CD4-positive, alpha-beta memory T cell (primary cell): ENCODE measurements around the gene RAB36. TPM values are rescaled to one million over a fixed set of nuclear protein-coding genes. Genes with fewer than 3 reads are reported as not detected.

Source experiments
- CTCF ChIA-PET: fragments of 350-600 bp; sonication (Branson Sonifier 250); formaldehyde crosslinking; loops from one replicate; lab custom pipeline; 2021; ENCODE audit warnings: inconsistent platforms; ENCODE audit not compliant: partially characterized antibody; lab: Charles Lee
- POLR2A ChIA-PET: fragments of 350-600 bp; sonication (Branson Sonifier 250); formaldehyde crosslinking; loops from one replicate; lab custom pipeline; 2021; ENCODE audit not compliant: partially characterized antibody; lab: Charles Lee
- DNase-seq, 5 donors: peaks; one replicate each; pipeline versions ENCODE4 v3.0.0 to v3.0.0-alpha.2; 2020 to 2022; ENCODE audit warnings: mixed read lengths in 1 of 5
- H3K27ac ChIP-seq: one replicate; pipeline ENCODE4 v1.7.0; 2013; ENCODE audit warnings: low read depth, low read length
- H3K27me3 ChIP-seq: 2 replicates; pipeline ENCODE4 v1.7.0; 2013; ENCODE audit warnings: mild to moderate bottlenecking, low read length, moderate library complexity; ENCODE audit not compliant: insufficient read depth
- H3K36me3 ChIP-seq: 2 replicates; pipeline ENCODE4 v1.7.0; 2013; ENCODE audit warnings: mild to moderate bottlenecking, low read length, moderate library complexity; ENCODE audit not compliant: insufficient read depth
- H3K4me1 ChIP-seq: 2 replicates; pipeline ENCODE4 v1.7.0; 2013; ENCODE audit warnings: mild to moderate bottlenecking, low read length, moderate library complexity; ENCODE audit not compliant: insufficient read depth
- H3K4me3 ChIP-seq, 2 donors: one replicate each; pipeline ENCODE4 v1.7.0; 2013; ENCODE audit warnings: low read length in 2 of 2, mild to moderate bottlenecking in 1 of 2
- H3K9me3 ChIP-seq, 2 donors: one replicate each; pipeline ENCODE4 v1.7.0; 2013; ENCODE audit warnings: low read length in 2 of 2, control low read depth in 1 of 2; ENCODE audit not compliant: control insufficient read depth in 1 of 2
- H3K27ac Mint-ChIP-seq, 7 donors: one replicate each; pipeline ENCODE4 v1.8.0; 2020 to 2021; ENCODE audit warnings: mixed read lengths in 7 of 7, mild to moderate bottlenecking in 6 of 7, inconsistent platforms in 3 of 7, moderate library complexity in 3 of 7
- H3K27me3 Mint-ChIP-seq, 2 donors: one replicate each; pipeline ENCODE4 v1.8.0; 2020 to 2021; ENCODE audit warnings: mixed read lengths in 2 of 2
- H3K36me3 Mint-ChIP-seq, 2 donors: one replicate each; pipeline ENCODE4 v1.8.0; 2020 to 2021; ENCODE audit warnings: mixed read lengths in 2 of 2, inconsistent platforms in 1 of 2, mild to moderate bottlenecking in 1 of 2
- H3K4me1 Mint-ChIP-seq, 4 donors: one replicate each; pipeline ENCODE4 v1.8.0; 2020 to 2021; ENCODE audit warnings: mixed read lengths in 4 of 4, mild to moderate bottlenecking in 1 of 4
- H3K4me3 Mint-ChIP-seq, 8 donors: one replicate each; pipeline ENCODE4 v1.8.0; 2020 to 2021; ENCODE audit warnings: mixed read lengths in 8 of 8, mild to moderate bottlenecking in 7 of 8, moderate library complexity in 6 of 8, inconsistent platforms in 3 of 8
- H3K9me3 Mint-ChIP-seq, 8 donors: one replicate each; pipeline ENCODE4 v1.8.0; 2020 to 2021; ENCODE audit warnings: mixed read lengths in 8 of 8, mild to moderate bottlenecking in 5 of 8, inconsistent platforms in 3 of 8, moderate library complexity in 1 of 8
- intact Hi-C: fragments of 100-400 bp; cut with micrococcal nuclease; formaldehyde crosslinking; loops from one replicate; pipeline ENCODE4 v1.15.1; 2023
- polyA plus RNA-seq, 2 donors: library from polyadenylated mRNA; unstranded; fragments of 300-500 nt; fragmentation: Illumina TruSeq; gene quantifications; one replicate each; pipeline ENCODE4 v1.2.3, GENCODE V29; 2021
- total RNA-seq, 2 experiments: library from RNA; stranded (reverse); gene quantifications; one replicate each; pipeline ENCODE4 v1.2.3, GENCODE V29; 2021

Gene RAB36
- total and polyA plus RNA-seq, 4 experiments from 2014 or later = 0.33 to 1.1 (median 0.63) TPM

DNA sequence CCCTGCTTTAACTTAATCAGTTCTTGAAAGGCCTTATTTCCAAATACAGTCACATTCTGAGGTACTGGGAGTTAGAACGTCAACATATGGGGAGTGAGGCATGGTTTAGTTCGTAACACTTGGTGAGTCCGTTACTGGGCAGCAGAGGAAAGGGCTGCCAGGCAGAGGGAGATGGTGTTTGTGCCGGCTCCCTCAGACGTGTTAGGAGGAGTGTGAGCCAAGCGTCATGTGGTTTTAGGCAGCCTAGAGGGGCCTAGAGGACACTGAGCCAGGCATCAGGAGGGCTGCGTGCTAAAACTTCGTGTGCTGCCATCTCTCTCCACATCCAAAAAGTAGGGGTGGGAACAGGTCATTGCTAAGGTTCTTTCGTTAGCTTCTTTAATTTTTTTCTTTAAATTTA lies 45.2 kb downstream of the RAB36 start:
- H3K27ac ChIP-seq = no peak overlapping the region
- peaks cover 4% of the 10 kb centered on the region for H3K36me3 ChIP-seq
- H3K27me3 Mint-ChIP-seq = no peaks in the 10 kb centered on the region
- H3K9me3 Mint-ChIP-seq = no peaks in the 10 kb centered on the region
- no peaks in the 10 kb centered on the region for H3K27me3 ChIP-seq
- H3K4me3 Mint-ChIP-seq = no peak overlapping the region
- peaks cover 32% of the 10 kb centered on the region for H3K4me1 ChIP-seq
- H3K4me1 Mint-ChIP-seq = peaks cover 31 to 78% (median 56%) of the 10 kb centered on the region in 4 donors
- H3K27ac Mint-ChIP-seq = no peak overlapping the region
- peaks cover 19 to 48% of the 10 kb centered on the region in 2 donors for H3K36me3 Mint-ChIP-seq
- ChIA-PET POLR2A (no interaction called here), CTCF (no interaction called here)
- H3K9me3 ChIP-seq = no peaks in the 10 kb centered on the region
- DNase-seq = no peak
- H3K4me3 ChIP-seq = no peak overlapping the region
- intact Hi-C loops = no loop called here

DNA sequence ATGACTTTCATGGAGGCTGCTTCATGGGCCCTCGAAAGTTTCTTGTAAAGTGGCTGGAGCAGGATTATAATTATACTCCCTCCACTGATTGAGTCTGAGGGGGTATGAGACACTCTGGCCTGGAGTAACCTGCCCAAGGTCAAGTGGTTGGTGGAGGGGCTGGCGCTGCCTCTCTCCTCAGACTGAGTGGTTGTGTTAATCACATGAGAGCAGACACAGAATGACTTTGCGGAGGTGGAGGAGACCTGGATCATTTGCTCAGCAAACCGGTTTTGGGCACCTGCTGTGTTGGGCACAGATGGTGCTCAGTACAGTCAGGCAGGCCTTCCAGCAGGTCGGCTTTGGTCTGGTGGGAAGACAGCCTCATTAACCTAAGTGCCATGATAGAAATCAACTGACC lies 46.9 kb downstream of the RAB36 start:
- Mint-ChIP-seq H3K4me1 (peaks cover 28 to 71% (median 53%) of the 10 kb centered on the region in 4 donors), H3K27me3 (no peaks in the 10 kb centered on the region), H3K4me3 (no peak overlapping the region), H3K27ac (peak overlapping the region in 5 of 7 donors; percentile 32 to 72 (median 60)), H3K36me3 (peaks cover 14 to 44% of the 10 kb centered on the region in 2 donors), H3K9me3 (no peaks in the 10 kb centered on the region)
- Histone ChIP-seq H3K4me3 (no peak overlapping the region), H3K36me3 (peaks cover 4% of the 10 kb centered on the region), H3K9me3 (no peaks in the 10 kb centered on the region), H3K4me1 (peaks cover 19% of the 10 kb centered on the region), H3K27me3 (no peaks in the 10 kb centered on the region), H3K27ac (no peak overlapping the region)
- ChIA-PET POLR2A (interaction anchor here (1.2 kb wide), 1 partner anchor 9 kb away, joined by 3 read pairs; no protein-coding TSS in a partner anchor), CTCF (no interaction called here)
- intact Hi-C loops = no loop called here
- DNase-seq = no peak

DNA sequence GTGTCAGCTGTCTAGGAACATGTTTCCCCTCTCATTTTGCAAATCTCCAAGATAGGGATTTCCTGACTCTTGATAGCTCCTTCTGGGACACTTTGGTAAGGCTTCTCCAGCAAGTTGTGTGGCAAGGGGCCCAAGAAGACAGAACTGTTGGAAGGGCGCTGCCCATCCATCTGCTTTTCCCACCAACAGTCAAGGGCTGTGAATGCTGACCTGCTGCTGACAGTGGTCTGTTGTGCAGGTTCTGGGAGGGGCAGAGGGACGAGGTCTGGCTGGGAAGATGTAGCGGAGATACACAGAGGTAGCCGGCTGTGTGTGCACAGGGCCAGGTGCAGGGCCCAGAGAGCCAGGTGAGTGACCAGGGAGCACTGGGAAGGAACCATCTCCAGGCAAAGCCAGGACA lies 47.3 kb downstream of the RAB36 start:
- Histone ChIP-seq H3K4me1 (peaks cover 16% of the 10 kb centered on the region), H3K27ac (no peak overlapping the region), H3K36me3 (peaks cover 4% of the 10 kb centered on the region), H3K27me3 (no peaks in the 10 kb centered on the region), H3K4me3 (no peak overlapping the region), H3K9me3 (no peaks in the 10 kb centered on the region)
- Mint-ChIP-seq H3K27ac (peak overlapping the region in 3 of 7 donors; percentile 19 to 86 (median 74)), H3K4me3 (peak overlapping the region in 1 of 8 donors; percentile 26), H3K9me3 (no peaks in the 10 kb centered on the region), H3K4me1 (peaks cover 29 to 70% (median 53%) of the 10 kb centered on the region in 4 donors), H3K27me3 (no peaks in the 10 kb centered on the region), H3K36me3 (peaks cover 14 to 43% of the 10 kb centered on the region in 2 donors)
- ChIA-PET POLR2A (interaction anchor here (1.2 kb wide), 1 partner anchor 10 kb away, joined by 3 read pairs; no protein-coding TSS in a partner anchor), CTCF (no interaction called here)
- intact Hi-C loops = no loop called here
- no peak for DNase-seq

DNA sequence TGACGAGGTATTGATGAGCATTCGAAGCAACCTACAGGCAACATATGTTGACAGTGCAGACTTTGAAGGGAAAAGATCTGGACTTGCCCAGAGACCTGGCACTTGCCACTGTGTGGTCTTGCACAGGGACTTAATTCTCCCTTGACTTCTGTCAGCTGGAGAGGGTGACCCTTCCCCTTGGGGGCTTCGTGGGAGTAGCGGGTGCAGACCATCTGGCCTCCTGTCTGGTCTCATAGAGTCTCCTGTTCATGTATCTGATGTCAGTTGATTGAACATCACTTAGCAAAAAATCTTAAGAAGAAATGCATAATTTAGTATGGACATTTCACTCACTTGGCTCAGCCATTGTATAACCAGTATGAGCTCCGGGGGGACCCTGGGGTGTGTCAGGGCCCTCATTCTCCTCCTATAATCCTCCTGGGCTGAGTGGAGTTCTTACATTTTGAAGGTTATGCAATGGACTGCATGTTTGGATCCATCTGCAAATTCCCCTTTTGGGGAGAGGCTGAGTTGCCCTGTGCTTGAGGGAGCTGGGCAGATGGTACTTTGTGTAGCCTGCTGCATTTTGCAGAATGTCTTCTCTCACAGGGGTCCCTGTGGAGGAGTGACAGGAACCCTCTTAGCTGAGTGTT lies 48.0 kb downstream of the RAB36 start:
- no peaks in the 10 kb centered on the region for H3K27me3 ChIP-seq
- CTCF ChIA-PET = interaction anchor here (1.3 kb wide), 1 partner anchor 97 kb away, joined by 5 read pairs; no protein-coding TSS in a partner anchor
- POLR2A ChIA-PET = interaction anchor here (1.2 kb wide), 1 partner anchor 11 kb away, joined by 3 read pairs; no protein-coding TSS in a partner anchor
- H3K4me3 Mint-ChIP-seq = no peak overlapping the region
- H3K36me3 ChIP-seq = peaks cover 4% of the 10 kb centered on the region
- H3K9me3 Mint-ChIP-seq = no peaks in the 10 kb centered on the region
- peaks cover 25 to 70% (median 50%) of the 10 kb centered on the region in 4 donors for H3K4me1 Mint-ChIP-seq
- H3K36me3 Mint-ChIP-seq = peaks cover 10 to 37% of the 10 kb centered on the region in 2 donors
- H3K4me1 ChIP-seq = peaks cover 18% of the 10 kb centered on the region
- DNase-seq = no peak
- peak overlapping the region in 5 of 7 donors; percentile 21 to 86 (median 74) for H3K27ac Mint-ChIP-seq
- no peaks in the 10 kb centered on the region for H3K27me3 Mint-ChIP-seq
- intact Hi-C loops = no loop called here
- H3K27ac ChIP-seq = no peak overlapping the region
- H3K4me3 ChIP-seq = no peak overlapping the region
- H3K9me3 ChIP-seq = no peaks in the 10 kb centered on the region

DNA sequence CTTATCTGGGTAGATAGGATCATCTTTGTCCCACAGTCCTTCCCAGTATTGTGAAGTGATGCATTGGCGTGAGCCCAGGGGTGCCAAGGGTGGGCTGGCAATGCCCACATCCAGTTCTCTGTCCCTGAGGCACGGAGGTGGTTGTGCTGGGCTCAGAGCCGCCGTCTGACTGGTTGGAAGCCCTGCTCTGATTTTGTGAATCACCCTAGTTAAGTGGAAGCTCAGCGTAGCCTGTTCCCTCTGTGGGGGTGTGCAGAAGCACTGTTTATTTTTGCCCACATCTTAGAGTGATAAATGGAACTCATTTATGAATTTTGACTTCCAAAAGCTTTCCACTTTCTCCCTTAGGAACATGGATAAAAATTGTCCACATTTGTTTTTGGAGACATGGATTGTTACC lies 48.6 kb downstream of the RAB36 start:
- CTCF ChIA-PET = interaction anchor here (1.3 kb wide), 1 partner anchor 97 kb away, joined by 5 read pairs; no protein-coding TSS in a partner anchor
- H3K27me3 ChIP-seq = no peaks in the 10 kb centered on the region
- peaks cover 25 to 73% (median 51%) of the 10 kb centered on the region in 4 donors for H3K4me1 Mint-ChIP-seq
- no peaks in the 10 kb centered on the region for H3K9me3 ChIP-seq
- H3K27ac Mint-ChIP-seq = peak overlapping the region in 2 of 7 donors; percentile 44 to 77
- peaks cover 21% of the 10 kb centered on the region for H3K4me1 ChIP-seq
- H3K4me3 ChIP-seq = no peak overlapping the region
- no peaks in the 10 kb centered on the region for H3K27me3 Mint-ChIP-seq
- POLR2A ChIA-PET = no interaction called here
- H3K36me3 Mint-ChIP-seq = peaks cover 10 to 38% of the 10 kb centered on the region in 2 donors
- H3K9me3 Mint-ChIP-seq = no peaks in the 10 kb centered on the region
- H3K36me3 ChIP-seq = peaks cover 4% of the 10 kb centered on the region
- DNase-seq = no peak
- intact Hi-C loops = no loop called here
- H3K27ac ChIP-seq = no peak overlapping the region
- H3K4me3 Mint-ChIP-seq = no peak overlapping the region

DNA sequence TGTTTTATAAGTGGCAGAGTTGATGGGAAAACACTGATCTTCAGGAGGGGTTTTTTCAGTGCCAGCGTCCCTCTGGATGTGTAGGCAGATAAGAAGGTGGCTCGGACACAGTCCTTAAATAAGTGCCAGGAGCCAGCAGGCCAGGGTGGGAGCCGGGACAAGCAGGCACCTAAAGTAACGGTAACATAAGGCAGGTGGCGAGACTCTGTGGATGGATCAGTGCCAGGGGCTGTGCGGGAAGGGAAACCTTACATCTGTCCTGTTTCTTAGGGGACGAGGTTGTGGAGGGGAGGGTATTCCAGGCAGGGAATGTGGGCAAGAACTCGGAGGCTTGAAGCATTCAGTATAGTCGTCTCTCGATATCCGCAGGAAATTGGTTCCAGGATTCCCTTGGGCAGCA lies 50.9 kb downstream of the RAB36 start:
- no peak for DNase-seq
- Mint-ChIP-seq H3K27me3 (no peaks in the 10 kb centered on the region), H3K27ac (peak overlapping the region in 2 of 7 donors; percentile 30 to 55), H3K9me3 (no peaks in the 10 kb centered on the region), H3K4me1 (peaks cover 20 to 75% (median 53%) of the 10 kb centered on the region in 4 donors), H3K36me3 (peaks cover 5 to 33% of the 10 kb centered on the region in 2 donors), H3K4me3 (peak overlapping the region in 1 of 8 donors; percentile 27)
- Histone ChIP-seq H3K27ac (no peak overlapping the region), H3K4me3 (no peak overlapping the region), H3K4me1 (peaks cover 21% of the 10 kb centered on the region), H3K27me3 (no peaks in the 10 kb centered on the region), H3K9me3 (no peaks in the 10 kb centered on the region), H3K36me3 (peaks cover 4% of the 10 kb centered on the region)
- POLR2A ChIA-PET = no interaction called here
- intact Hi-C loops = no loop called here
- CTCF ChIA-PET = no interaction called here

DNA sequence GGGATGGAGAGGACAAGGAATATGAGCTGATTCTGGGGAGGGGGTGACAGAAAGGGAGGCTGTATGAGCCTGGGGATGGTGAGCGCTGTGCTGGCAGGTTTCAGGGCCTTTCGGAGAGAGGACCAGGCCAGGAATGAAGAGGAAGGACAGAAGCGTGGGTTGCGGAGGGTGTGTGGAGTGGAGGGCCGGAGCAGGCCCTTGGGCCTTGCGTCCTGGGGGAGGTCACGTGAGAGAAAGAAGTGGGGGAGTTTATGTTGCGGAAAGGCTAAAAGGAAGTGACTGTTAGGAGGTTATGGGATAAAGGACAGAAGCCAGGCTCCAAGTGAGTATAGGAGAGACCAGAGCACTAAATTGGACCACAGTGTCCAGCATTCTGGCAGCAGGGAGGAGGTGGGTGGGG lies 52.6 kb downstream of the RAB36 start:
- Mint-ChIP-seq H3K4me3 (peak overlapping the region in 1 of 8 donors; percentile 56), H3K9me3 (no peaks in the 10 kb centered on the region), H3K36me3 (peaks cover 3 to 22% of the 10 kb centered on the region in 2 donors), H3K27me3 (no peaks in the 10 kb centered on the region), H3K27ac (peak overlapping the region in 4 of 7 donors; percentile 30 to 77 (median 63)), H3K4me1 (peaks cover 18 to 70% (median 49%) of the 10 kb centered on the region in 4 donors)
- H3K4me3 ChIP-seq = no peak overlapping the region
- no peaks in the 10 kb centered on the region for H3K9me3 ChIP-seq
- no peaks in the 10 kb centered on the region for H3K27me3 ChIP-seq
- POLR2A ChIA-PET = no interaction called here
- CTCF ChIA-PET = no interaction called here
- no peak for DNase-seq
- peaks cover 12% of the 10 kb centered on the region for H3K4me1 ChIP-seq
- no peak overlapping the region for H3K27ac ChIP-seq
- H3K36me3 ChIP-seq = peaks cover 4% of the 10 kb centered on the region
- intact Hi-C loops = no loop called here
